Activated T-helper 17 cell treated with anti-CD3 and anti-CD28 coated beads, Interleukin-2, amount 50 U/mL, for 72 hours (primary cell): Measurements from ENCODE around the gene NAPSA. TPM values are rescaled to one million over a fixed set of nuclear protein-coding genes. Genes with fewer than 3 reads are reported as not detected.
A peak's percentile ranks its signal among the peaks of the same experiment; 100 is the strongest.

Experiments used
- ATAC-seq: fragments of 150-1000 bp; cut with Tn5 transposase; replicated peaks from 2 replicates; pipeline ENCODE4 v1.10.0; 2021; ENCODE audit warnings: mild to moderate bottlenecking, moderate library complexity
- H3K27ac Mint-ChIP-seq: one replicate; pipeline ENCODE4 v1.8.0; 2022; ENCODE audit warnings: mixed read lengths
- H3K27me3 Mint-ChIP-seq: one replicate; pipeline ENCODE4 v1.8.0; 2022; ENCODE audit warnings: mixed read lengths
- H3K36me3 Mint-ChIP-seq: one replicate; pipeline ENCODE4 v1.8.0; 2022; ENCODE audit warnings: low read depth, mild to moderate bottlenecking, mixed read lengths
- H3K4me1 Mint-ChIP-seq: one replicate; pipeline ENCODE4 v1.8.0; 2022; ENCODE audit warnings: mixed read lengths
- H3K4me3 Mint-ChIP-seq: one replicate; pipeline ENCODE4 v1.8.0; 2022; ENCODE audit warnings: mild to moderate bottlenecking, mixed read lengths
- H3K9me3 Mint-ChIP-seq: one replicate; pipeline ENCODE4 v1.8.0; 2022; ENCODE audit warnings: mixed read lengths
- total RNA-seq, 2 donors: library from RNA; stranded (reverse); gene quantifications; one replicate each; pipeline ENCODE4 v1.2.3, GENCODE V29; 2022

NAPSA gene
- total RNA-seq: 10 to 100 TPM; 54.6 to 86.0 TPM

DNA sequence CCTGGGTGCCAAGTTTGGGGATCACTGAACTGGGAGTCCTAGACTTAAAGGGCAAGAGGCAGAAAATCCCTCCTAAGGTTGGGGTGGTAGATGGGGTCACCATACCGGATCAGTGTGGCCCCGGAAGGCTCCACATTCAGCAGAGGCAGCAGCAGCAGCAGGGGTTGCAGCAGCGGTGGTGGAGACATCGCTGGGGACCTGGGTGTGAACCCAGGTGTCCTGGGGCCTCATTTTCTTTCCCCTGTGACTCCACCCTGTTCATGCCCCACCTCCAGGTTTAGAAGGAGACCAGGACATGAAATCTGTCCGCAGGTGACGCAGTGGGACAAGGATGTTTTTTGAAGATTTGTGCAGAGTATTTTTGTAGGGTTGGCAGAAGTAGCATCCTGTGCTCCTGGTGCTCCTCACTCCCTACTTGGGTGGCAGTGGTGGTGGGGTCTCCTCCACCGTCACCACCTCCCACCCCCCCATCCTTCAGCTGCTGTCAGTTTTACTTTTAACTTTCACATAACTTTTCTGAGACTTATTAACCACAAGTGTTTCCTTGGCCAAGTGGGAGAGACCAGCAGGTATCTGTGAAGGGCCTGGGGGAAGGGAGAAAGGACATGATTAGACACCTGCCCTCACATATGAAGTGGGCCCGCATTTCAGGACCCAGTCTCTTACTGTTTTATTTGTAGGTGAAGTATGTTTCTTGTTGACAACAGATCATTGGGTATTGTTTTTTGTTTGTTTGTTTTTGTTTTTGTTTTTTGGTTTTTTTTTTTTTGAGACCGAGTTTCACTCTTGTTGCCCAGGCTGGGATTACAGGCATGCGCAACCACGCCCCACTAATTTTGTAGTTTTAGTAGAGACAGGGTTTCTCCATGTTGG is at the start of gene NAPSA:
TSS of gene NAPSA (minus strand) at position 206 of the 873 bp plus-strand sequence. CDS start at position 188, 18 bp downstream.
- ATAC-seq: no peak

DNA sequence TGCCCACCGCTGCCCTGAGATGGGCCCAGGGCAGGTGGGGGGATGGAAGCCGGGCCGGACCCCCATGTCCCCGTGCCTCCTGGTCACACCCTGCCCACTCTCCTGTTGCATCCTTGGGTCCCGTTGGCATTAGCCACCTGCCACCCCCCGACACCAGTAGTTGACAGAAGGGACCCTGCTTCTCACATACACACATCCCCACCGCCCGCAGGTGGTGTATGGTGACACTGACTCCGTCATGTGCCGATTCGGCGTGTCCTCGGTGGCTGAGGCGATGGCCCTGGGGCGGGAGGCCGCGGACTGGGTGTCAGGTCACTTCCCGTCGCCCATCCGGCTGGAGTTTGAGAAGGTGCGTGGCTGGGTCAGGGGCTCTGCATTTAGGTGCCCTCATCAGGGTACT is 48.1 kb upstream of the NAPSA start:
- Mint-ChIP-seq H3K36me3 (peaks cover 44% of the 10 kb centered on the region), H3K27me3 (peaks cover 2% of the 10 kb centered on the region), H3K27ac (no peak overlapping the region), H3K4me3 (no peak overlapping the region), H3K4me1 (no peaks in the 10 kb centered on the region), H3K9me3 (no peaks in the 10 kb centered on the region)
- no peak for ATAC-seq

More for the DNA sequence above, at the start of gene NAPSA:
- peaks cover 40% of the 10 kb centered on the region for H3K4me1 Mint-ChIP-seq
- peak within 1 kb of the TSS; percentile 91 for H3K27ac Mint-ChIP-seq
- H3K27me3 Mint-ChIP-seq: no peaks in the 10 kb centered on the region
- peaks cover 26% of the 10 kb centered on the region for H3K36me3 Mint-ChIP-seq
- peak within 1 kb of the TSS; percentile 72 for H3K4me3 Mint-ChIP-seq
- no peaks in the 10 kb centered on the region for H3K9me3 Mint-ChIP-seq

DNA sequence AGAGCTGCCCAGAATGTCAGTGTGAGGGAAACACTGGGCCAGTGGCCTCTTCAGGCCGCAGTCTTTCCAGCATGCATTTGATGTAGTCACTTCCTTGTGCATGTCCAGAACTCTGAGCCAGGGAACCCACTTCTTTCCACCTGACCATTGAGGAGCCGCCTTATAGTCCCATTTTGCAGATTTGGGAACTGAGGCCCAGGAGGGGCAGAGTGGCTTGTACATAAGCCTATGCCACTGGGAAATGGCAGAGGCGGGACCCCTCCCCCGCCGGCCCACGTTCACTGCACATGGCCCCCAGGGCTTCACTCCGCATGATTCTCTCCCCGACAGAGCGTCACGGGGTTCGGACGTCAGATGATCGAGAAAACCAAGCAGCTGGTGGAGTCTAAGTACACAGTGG is 47.7 kb upstream of the NAPSA start:
- Mint-ChIP-seq H3K36me3 (peaks cover 45% of the 10 kb centered on the region), H3K9me3 (no peaks in the 10 kb centered on the region), H3K27ac (no peak overlapping the region), H3K4me1 (no peaks in the 10 kb centered on the region), H3K4me3 (no peak overlapping the region), H3K27me3 (no peaks in the 10 kb centered on the region)
- ATAC-seq: no peak

DNA sequence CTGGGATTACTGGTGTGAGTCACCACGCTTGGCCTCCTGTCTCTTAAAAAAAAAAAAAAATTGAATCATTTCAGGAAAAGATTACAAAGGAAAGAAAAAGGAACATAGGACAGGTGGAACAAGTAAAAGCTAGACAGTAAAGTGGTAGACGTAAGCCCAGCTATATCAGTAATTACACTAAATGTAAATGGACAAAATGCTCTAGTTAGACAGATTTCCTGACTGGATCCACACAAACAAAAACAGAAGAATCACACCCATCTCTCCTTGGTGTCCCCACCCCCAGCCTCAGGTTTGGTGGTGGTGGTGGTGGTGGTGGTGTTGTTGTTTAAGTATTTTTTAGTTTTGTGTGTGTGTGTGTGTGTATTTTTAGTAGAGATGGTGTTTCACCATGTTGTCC is 47.0 kb upstream of the NAPSA start:
- no peak for ATAC-seq
- H3K27me3 Mint-ChIP-seq: no peaks in the 10 kb centered on the region
- H3K4me1 Mint-ChIP-seq: no peaks in the 10 kb centered on the region
- H3K4me3 Mint-ChIP-seq: no peak overlapping the region
- no peak overlapping the region for H3K27ac Mint-ChIP-seq
- H3K9me3 Mint-ChIP-seq: no peaks in the 10 kb centered on the region
- H3K36me3 Mint-ChIP-seq: peaks cover 45% of the 10 kb centered on the region

DNA sequence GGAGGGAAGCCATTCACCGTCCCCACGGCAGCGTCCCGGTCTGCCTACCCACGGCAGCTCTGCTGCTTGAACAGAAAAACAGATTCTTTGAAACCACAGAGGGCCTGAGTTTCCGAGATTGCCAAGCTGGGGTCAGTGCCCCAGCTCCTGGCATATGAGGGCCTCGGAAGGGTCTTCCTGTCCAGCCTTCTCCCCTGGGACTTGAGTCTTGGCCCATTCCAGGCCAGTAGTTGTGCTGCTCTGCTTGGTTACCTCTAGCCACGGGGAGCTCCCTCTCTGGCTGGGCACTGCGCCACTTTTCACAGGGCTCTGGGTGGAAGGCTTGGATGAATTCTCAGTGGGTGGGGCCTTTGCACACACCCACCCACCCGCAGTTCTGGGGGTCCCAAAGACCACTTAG is 44.7 kb upstream of the NAPSA start:
- Mint-ChIP-seq H3K27me3 (no peaks in the 10 kb centered on the region), H3K36me3 (peaks cover 62% of the 10 kb centered on the region), H3K27ac (no peak overlapping the region), H3K4me1 (no peaks in the 10 kb centered on the region), H3K9me3 (no peaks in the 10 kb centered on the region), H3K4me3 (no peak overlapping the region)
- ATAC-seq: no peak

DNA sequence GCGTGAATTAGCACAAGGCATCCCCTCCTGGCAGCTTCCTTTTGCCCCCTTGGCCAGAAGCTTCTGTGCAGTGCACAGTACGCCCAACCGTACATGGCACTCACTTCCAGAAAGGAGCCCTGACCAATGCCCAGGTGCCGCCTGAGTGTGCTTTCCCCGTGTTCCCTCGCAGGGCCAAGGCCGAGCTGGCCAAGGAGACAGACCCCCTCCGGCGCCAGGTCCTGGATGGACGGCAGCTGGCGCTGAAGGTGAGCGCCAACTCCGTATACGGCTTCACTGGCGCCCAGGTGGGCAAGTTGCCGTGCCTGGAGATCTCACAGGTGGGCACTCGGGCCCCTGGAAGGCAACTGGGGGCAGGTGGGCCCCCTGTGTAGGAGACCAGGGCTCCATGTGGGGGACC is 43.9 kb upstream of the NAPSA start:
- Mint-ChIP-seq H3K4me3 (no peak overlapping the region), H3K27ac (no peak overlapping the region), H3K27me3 (no peaks in the 10 kb centered on the region), H3K9me3 (no peaks in the 10 kb centered on the region), H3K36me3 (peaks cover 64% of the 10 kb centered on the region), H3K4me1 (no peaks in the 10 kb centered on the region)
- no peak for ATAC-seq

DNA sequence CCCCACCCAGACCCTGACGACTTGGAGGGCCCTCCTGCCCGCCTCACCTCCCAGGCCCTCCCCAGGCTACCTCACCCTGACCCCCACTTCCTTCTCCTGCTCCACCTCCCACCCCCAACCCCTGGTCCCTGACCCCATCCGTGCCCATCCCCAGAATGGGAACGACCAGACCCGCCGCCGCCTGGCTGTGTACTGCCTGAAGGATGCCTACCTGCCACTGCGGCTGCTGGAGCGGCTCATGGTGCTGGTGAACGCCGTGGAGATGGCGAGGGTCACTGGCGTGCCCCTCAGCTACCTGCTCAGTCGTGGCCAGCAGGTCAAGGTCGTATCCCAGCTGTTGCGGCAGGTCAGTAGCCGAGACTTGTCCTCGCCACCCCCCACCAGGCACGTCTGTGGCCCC is 41.4 kb upstream of the NAPSA start:
- Mint-ChIP-seq H3K27ac (no peak overlapping the region), H3K4me3 (no peak overlapping the region), H3K9me3 (no peaks in the 10 kb centered on the region), H3K4me1 (no peaks in the 10 kb centered on the region), H3K36me3 (peaks cover 60% of the 10 kb centered on the region), H3K27me3 (no peaks in the 10 kb centered on the region)
- ATAC-seq: no peak

DNA sequence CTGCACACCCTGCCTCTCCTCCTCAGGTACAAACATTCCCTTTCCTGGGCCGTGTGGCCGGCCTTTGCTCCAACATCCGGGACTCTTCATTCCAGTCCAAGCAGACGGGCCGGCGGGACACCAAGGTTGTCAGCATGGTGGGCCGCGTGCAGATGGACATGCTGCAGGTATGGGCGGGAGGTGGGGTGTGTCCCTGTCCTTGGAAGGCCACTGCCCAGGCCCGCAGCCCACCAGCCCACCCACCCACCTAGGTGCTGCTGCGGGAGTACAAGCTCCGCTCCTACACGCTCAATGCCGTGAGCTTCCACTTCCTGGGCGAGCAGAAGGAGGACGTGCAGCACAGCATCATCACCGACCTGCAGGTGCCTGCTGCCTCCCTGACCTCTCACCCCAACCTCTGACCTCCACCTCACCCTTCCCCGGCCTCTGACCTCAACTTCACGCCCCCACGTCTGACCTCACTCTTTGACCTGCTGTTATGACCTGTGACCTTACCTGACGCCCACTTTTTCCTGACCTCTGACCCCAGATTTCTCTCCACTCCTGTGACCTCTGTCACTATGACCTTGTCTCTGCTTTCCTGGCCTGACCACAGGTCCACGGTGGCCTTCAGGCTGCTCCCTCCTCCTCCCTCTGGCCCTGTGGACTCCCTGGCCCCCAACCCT is 40.8 kb upstream of the NAPSA start:
- ATAC-seq: no peak
- no peak overlapping the region for H3K27ac Mint-ChIP-seq
- no peaks in the 10 kb centered on the region for H3K27me3 Mint-ChIP-seq
- no peaks in the 10 kb centered on the region for H3K9me3 Mint-ChIP-seq
- no peak overlapping the region for H3K4me3 Mint-ChIP-seq
- no peaks in the 10 kb centered on the region for H3K4me1 Mint-ChIP-seq
- peaks cover 60% of the 10 kb centered on the region for H3K36me3 Mint-ChIP-seq

DNA sequence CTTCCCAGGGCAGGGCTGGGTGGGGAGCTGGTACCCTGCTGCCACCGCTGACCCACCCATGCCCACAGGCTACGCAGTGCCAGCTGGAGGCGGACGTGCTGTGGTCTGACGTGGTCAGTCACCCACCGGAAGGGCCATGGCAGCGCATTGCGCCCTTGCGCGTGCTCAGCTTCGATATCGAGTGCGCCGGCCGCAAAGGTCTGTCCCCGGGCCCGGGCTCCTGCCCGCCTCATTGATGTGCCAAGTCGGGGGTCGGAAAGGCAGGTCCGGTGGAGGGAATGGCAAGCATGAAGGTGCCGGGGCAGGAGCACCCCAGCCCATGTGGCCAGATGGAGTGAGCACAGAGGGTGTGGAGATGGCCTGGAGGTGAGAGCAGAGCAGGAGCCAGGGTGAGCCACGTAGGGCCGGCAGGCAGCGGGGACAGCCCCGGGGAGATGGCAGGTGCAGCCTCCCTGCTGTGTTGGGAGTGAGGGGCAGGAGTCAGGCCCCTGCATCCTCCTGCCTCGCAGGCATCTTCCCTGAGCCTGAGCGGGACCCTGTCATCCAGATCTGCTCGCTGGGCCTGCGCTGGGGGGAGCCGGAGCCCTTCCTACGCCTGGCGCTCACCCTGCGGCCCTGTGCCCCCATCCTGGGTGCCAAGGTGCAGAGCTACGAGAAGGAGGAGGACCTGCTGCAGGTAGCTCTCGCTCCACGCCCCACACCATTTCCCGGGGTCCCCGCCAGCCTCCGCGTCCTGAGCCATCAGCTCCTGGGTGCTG is 37.3 kb upstream of the NAPSA start:
- Mint-ChIP-seq H3K4me1 (peaks cover 5% of the 10 kb centered on the region), H3K36me3 (peaks cover 65% of the 10 kb centered on the region), H3K27ac (no peak overlapping the region)

DNA sequence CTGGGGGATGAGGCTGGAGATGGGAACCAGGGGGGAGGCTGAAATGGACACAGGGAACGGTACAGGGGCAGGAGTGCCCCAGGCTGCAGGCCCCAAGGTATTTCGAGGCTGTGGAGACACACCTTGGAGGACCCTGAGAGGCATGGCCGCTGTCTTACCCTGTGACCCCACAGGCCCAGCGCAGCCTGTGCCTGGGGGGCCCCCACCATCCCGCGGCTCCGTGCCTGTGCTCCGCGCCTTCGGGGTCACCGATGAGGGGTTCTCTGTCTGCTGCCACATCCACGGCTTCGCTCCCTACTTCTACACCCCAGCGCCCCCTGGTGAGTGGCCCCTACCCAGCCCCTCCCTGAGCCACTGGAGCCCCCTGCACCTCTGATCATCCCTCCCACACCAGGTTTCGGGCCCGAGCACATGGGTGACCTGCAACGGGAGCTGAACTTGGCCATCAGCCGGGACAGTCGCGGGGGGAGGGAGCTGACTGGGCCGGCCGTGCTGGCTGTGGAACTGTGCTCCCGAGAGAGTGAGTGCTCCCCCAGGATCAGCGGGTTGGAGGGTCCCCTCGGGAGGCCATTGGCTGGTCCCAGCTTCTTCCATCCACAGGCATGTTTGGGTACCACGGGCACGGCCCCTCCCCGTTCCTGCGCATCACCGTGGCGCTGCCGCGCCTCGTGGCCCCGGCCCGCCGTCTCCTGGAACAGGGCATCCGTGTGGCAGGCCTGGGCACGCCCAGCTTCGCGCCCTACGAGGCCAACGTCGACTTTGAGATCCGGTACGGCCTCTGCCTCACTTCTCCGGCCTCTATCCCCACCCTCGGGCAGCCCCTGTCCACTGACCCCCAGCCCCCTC is 36.4 kb upstream of the NAPSA start:
- Mint-ChIP-seq H3K4me1 (peaks cover 7% of the 10 kb centered on the region), H3K27ac (no peak overlapping the region), H3K9me3 (no peaks in the 10 kb centered on the region), H3K4me3 (no peak overlapping the region), H3K36me3 (peaks cover 62% of the 10 kb centered on the region), H3K27me3 (no peaks in the 10 kb centered on the region)
- no peak for ATAC-seq

More for the DNA sequence above, 37.3 kb upstream of the NAPSA start:
- ATAC-seq: no peak
- no peaks in the 10 kb centered on the region for H3K9me3 Mint-ChIP-seq
- no peak overlapping the region for H3K4me3 Mint-ChIP-seq
- H3K27me3 Mint-ChIP-seq: no peaks in the 10 kb centered on the region

DNA sequence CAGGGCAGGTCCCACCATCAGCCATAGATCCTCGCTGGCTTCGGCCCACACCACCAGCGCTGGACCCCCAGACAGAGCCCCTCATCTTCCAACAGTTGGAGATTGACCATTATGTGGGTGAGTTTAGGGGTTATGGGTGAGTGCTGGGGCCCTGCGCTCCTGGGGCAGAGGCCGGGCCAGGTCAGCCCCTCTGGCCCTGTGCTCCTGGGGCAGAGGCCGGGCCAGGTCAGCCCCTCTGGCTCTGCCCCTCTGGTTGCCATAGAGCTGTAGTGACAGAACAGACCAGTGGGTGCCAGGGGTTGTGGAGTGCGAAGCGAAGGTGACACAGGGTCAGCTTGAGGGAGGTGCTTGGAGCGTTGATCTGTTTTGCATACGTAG is 33.9 kb upstream of the NAPSA start:
- H3K9me3 Mint-ChIP-seq: no peaks in the 10 kb centered on the region
- no peak overlapping the region for H3K4me3 Mint-ChIP-seq
- no peaks in the 10 kb centered on the region for H3K27me3 Mint-ChIP-seq
- H3K4me1 Mint-ChIP-seq: peaks cover 7% of the 10 kb centered on the region
- ATAC-seq: no peak
- no peak overlapping the region for H3K27ac Mint-ChIP-seq
- peaks cover 48% of the 10 kb centered on the region for H3K36me3 Mint-ChIP-seq

DNA sequence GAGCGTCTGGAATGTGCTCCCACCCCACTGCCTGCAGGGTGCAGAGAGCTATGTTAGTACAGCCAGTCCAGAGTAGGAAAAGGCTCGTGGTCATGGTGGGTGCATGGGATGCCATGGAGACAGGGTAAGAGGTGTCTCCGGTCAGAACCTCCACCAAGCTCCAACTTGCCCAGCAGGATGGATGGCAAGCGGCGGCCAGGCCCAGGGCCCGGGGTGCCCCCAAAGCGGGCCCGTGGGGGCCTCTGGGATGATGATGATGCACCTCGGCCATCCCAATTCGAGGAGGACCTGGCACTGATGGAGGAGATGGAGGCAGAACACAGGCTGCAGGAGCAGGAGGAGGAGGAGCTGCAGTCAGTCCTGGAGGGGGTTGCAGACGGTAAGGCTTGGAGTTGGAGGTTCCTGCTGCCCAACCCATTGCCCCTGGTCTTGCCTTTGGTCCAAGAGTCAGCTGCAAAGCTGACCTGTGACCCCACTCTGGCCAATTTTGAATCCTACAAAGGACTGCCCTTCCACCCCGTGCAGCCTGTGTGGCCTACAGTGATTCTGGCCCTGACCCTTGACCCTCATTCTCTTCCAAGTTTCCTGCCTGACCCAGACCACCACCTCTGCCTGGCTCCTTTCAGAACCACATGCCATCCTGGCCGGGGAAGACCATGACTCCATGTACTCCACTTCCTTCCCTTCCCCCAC is 33.4 kb upstream of the NAPSA start:
- Mint-ChIP-seq H3K4me1 (peaks cover 7% of the 10 kb centered on the region), H3K4me3 (no peak overlapping the region), H3K36me3 (peaks cover 47% of the 10 kb centered on the region), H3K9me3 (no peaks in the 10 kb centered on the region), H3K27ac (no peak overlapping the region), H3K27me3 (no peaks in the 10 kb centered on the region)
- no peak for ATAC-seq

DNA sequence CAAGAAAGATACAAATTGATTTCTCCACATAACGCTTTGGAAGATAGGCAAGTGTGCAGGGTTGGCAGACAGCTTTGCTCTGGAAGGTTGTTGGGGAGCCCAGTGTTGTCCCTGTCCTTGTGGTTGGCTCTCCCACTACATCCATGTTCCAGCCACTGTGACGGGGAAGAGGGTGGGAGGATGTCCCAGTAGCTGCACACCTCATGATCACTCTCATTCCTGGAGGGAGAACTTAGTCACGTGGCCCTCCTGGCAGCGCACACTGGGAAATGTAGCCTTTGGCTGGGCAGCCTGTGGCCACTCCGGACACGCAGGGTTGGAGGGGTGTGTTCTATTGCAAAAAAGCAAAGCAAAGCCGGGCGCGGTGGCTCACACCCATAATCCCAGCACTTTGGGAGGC is 28.6 kb upstream of the NAPSA start:
- H3K27ac Mint-ChIP-seq: no peak overlapping the region
- H3K9me3 Mint-ChIP-seq: no peaks in the 10 kb centered on the region
- ATAC-seq: no peak
- H3K27me3 Mint-ChIP-seq: no peaks in the 10 kb centered on the region
- peaks cover 72% of the 10 kb centered on the region for H3K36me3 Mint-ChIP-seq
- H3K4me3 Mint-ChIP-seq: no peak overlapping the region
- H3K4me1 Mint-ChIP-seq: peaks cover 7% of the 10 kb centered on the region
